Left ventricle myocardium inferior (tissue), 1 donor: ENCODE results near the gene HAUS8. TPM values are rescaled to one million over a fixed set of nuclear protein-coding genes. Genes with fewer than 3 reads are reported as not detected.
A peak's percentile ranks its signal among the peaks of the same experiment; 100 is the strongest.

Experiments
- DNase-seq: peaks from one replicate; pipeline ENCODE4 v3.0.0-alpha.2; 2020
- H3K27ac ChIP-seq: fragments of 200-600 bp; replicated peaks from 2 replicates; pipeline ENCODE4 v1.8.0; 2021
- H3K27me3 ChIP-seq: fragments of 200-600 bp; 2 replicates; pipeline ENCODE4 v1.8.0; 2021; ENCODE audit warnings: low read depth
- H3K36me3 ChIP-seq: fragments of 200-600 bp; 2 replicates; pipeline ENCODE4 v1.8.0; 2021
- H3K4me1 ChIP-seq: fragments of 200-600 bp; 2 replicates; pipeline ENCODE4 v1.8.0; 2021
- H3K4me3 ChIP-seq: fragments of 200-600 bp; 2 replicates; pipeline ENCODE4 v1.8.0; 2021; ENCODE audit warnings: mild to moderate bottlenecking, moderate library complexity
- H3K9me3 ChIP-seq: fragments of 200-600 bp; replicated peaks from 2 replicates; pipeline ENCODE4 v1.8.0; 2021
- CTCF ChIP-seq: fragments of 200-600 bp; IDR thresholded peaks from 2 replicates; pipeline ENCODE4 v1.8.0; 2021; ENCODE audit warnings: antibody characterized with exemption, mild to moderate bottlenecking, borderline replicate concordance
- intact Hi-C: fragments of 100-400 bp; cut with micrococcal nuclease; formaldehyde crosslinking; loops from one replicate; pipeline ENCODE4 v1.11.0; 2022
- total RNA-seq: library from RNA; stranded (reverse); fragmentation: NEBNext Ultra II Directional; extraction: Animal tissue kit (Norgen Biotek cat#: 25700); gene quantifications from one replicate; pipeline ENCODE4 v1.2.1, GENCODE V29; 2021
- donor health status: DM: no; HTN: yes; CAD: no; lungs with severe emphysema.

The HAUS8 gene
- total RNA-seq, 1 donor from 2014 or later: 3.5 TPM

GRCh38 chr19:17111766-17112165 is 36.5 kb upstream of the HAUS8 start:
- Histone ChIP-seq H3K4me3 (no peak overlapping the region), H3K27ac (no peak overlapping the region), H3K4me1 (peaks cover 49% of the 10 kb centered on the region), H3K36me3 (peaks cover 15% of the 10 kb centered on the region), H3K9me3 (no peaks in the 10 kb centered on the region), H3K27me3 (no peaks in the 10 kb centered on the region)
- no peak for DNase-seq
- intact Hi-C loops: no loop called here
- TF ChIP-seq CTCF: no peak

DNA sequence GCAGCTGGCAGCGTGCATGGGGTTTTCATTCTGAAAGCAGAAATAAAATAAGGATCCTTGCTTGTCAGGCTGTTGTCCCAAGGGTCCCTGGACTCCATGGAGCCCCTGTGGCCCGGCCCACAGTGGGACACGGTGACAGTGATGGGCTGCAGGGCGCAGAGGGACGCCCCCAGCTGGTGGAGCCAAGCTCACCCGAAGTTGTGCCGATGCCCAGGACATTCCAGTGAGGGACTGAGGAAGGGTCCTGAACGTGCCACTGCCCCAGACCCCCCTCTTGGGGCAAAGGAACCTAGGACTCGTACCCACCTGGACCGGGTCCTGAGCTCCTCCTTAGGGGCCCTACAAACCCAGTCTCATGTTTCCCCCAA is 35.3 kb upstream of the HAUS8 start:
- Histone ChIP-seq H3K4me3 (no peak overlapping the region), H3K27ac (peak overlapping the region; percentile 60), H3K27me3 (no peaks in the 10 kb centered on the region), H3K9me3 (no peaks in the 10 kb centered on the region), H3K36me3 (peaks cover 15% of the 10 kb centered on the region), H3K4me1 (peaks cover 49% of the 10 kb centered on the region)
- intact Hi-C loops: no loop called here
- no peak for DNase-seq
- no peak for TF ChIP-seq CTCF

- DNase-seq: peak; percentile 64
- no peaks in the 10 kb centered on the region for H3K9me3 ChIP-seq
- peaks cover 15% of the 10 kb centered on the region for H3K36me3 ChIP-seq
- no peaks in the 10 kb centered on the region for H3K27me3 ChIP-seq
- H3K4me3 ChIP-seq: no peak overlapping the region
- H3K4me1 ChIP-seq: peaks cover 49% of the 10 kb centered on the region
- TF ChIP-seq CTCF: no peak
- H3K27ac ChIP-seq: peak overlapping the region; percentile 60
- intact Hi-C loops: no loop called here
These were observed 34.8 kb upstream of the HAUS8 start for GRCh38 chr19:17109962-17110598.

DNA sequence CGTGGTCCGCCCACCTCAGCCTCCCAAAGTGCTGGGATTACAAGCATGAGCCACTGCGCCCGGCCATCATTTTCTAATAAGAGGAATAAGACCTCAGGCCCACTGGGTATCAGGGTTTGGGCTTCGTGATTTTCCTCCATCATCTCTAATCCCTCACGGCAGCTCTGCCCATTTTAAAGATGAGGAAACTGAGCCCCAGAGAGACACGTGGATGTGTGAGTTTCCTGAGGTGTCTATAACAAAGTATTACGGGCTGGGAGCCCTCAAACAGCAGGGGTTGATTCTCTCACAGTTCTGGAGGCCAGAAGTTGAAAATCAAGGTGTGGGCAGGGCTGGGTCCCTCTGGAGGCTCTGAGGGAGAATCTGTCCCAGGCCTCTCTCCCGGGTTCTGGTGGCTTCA is 34.0 kb upstream of the HAUS8 start:
- no peak for TF ChIP-seq CTCF
- Histone ChIP-seq H3K4me3 (no peak overlapping the region), H3K27me3 (no peaks in the 10 kb centered on the region), H3K9me3 (no peaks in the 10 kb centered on the region), H3K4me1 (peaks cover 49% of the 10 kb centered on the region), H3K36me3 (peaks cover 13% of the 10 kb centered on the region), H3K27ac (peak overlapping the region; percentile 21)
- intact Hi-C loops: no loop called here
- DNase-seq: no peak

DNA sequence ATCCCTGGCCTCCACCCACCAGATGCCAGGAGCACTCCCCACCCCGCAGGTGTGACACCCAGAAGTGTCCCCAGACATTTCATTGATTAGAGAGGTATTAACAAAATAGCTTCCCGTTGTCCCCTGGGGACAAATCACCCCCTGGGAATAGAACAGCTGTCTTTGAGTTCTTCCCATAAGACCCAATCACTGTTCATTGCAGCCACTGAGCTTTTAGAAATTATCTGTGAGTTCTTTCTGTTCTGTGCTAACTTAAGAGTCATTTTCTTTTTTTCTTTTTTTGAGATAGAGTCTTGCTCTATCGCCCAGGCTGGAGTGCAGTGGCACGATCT is 33.2 kb upstream of the HAUS8 start:
- Histone ChIP-seq H3K27ac (peak overlapping the region; percentile 75), H3K9me3 (no peaks in the 10 kb centered on the region), H3K36me3 (peaks cover 21% of the 10 kb centered on the region), H3K4me3 (no peak overlapping the region), H3K4me1 (peaks cover 45% of the 10 kb centered on the region), H3K27me3 (no peaks in the 10 kb centered on the region)
- no peak for DNase-seq
- intact Hi-C loops: no loop called here
- TF ChIP-seq CTCF: no peak
